Stimulated activated CD4-positive, alpha-beta T cell treated with anti-CD3 and anti-CD28 coated beads, TNF-alpha, amount 100 ng/mL, for 48 hours (primary cell): ENCODE data around the gene ADAMTS3.
A peak's percentile ranks its signal among the peaks of the same experiment; 100 is the strongest.

ENCODE experiments used
- DNase-seq, 3 donors: peaks; one replicate each; pipeline ENCODE4 v3.0.0-alpha.2; 2020; ENCODE audit warnings: low read depth in 3 of 3

ADAMTS3 gene

GRCh38 chr4:72568959-72569718 lies at the start of gene ADAMTS3:
TSS of gene ADAMTS3 (minus strand) at chr4:72569221. CDS start at chr4:72568762, 459 bp downstream.
- no peak for DNase-seq

DNA sequence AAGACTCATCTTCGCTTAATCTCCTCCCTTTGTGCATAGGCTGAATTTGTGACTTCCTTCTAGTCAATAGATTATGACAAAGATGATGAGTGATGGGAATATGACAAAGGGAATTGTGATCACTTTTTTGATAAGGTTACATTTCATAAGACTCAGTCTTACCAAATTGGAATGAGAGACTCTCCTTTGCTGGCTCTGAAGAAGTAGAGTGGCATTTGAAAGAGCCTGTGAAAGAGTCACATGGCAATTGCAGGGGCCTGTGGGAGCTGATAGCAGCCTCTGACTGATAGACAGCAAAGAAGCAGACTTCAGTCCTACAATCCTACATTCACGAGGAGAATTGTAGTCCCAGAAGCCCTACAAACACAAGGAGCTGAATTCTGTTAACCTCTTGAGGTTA lies 44.9 kb upstream of the ADAMTS3 start:
- DNase-seq = no peak

DNA sequence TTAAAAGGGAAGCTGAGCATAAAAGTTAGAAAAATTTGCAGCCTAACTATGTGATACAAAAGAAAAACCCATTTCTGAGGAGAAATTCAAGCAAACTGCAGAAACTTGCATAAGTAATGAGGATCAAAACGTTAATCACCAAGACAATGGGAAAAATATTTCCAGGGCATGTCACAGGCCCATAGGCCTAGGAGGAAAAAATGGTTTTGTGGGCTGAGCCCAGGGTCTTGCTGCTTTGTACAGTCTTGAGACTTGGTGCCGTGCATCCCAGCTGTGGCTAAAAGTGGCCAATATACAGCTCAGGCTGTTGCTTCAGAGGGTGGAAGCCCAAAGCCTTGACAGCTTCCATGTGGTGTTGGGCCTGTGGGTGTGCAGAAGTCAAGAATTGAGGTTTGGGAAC lies 37.7 kb upstream of the ADAMTS3 start:
- DNase-seq = no peak

DNA sequence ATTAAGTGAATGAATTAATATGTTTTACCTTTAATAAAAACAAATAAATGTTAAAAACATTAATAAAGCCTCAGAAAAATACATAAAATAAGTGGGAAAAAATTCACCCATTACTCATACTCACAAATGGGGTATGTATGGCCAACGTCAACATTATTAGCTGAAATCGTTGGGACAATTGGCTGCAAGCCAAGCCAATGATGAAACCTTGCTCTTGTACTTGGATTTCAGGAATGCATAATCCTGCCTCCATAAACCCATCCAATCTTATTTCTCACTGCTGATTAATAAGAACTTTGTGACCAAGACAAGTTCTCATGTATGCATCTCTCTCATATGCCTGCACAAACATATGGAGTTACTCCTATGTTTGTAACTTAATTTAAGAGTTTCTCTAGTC lies 35.3 kb upstream of the ADAMTS3 start:
- no peak for DNase-seq

- no peak for DNase-seq
Measured at GRCh38 chr4:72602396-72603376, 33.7 kb upstream of the ADAMTS3 start.

DNA sequence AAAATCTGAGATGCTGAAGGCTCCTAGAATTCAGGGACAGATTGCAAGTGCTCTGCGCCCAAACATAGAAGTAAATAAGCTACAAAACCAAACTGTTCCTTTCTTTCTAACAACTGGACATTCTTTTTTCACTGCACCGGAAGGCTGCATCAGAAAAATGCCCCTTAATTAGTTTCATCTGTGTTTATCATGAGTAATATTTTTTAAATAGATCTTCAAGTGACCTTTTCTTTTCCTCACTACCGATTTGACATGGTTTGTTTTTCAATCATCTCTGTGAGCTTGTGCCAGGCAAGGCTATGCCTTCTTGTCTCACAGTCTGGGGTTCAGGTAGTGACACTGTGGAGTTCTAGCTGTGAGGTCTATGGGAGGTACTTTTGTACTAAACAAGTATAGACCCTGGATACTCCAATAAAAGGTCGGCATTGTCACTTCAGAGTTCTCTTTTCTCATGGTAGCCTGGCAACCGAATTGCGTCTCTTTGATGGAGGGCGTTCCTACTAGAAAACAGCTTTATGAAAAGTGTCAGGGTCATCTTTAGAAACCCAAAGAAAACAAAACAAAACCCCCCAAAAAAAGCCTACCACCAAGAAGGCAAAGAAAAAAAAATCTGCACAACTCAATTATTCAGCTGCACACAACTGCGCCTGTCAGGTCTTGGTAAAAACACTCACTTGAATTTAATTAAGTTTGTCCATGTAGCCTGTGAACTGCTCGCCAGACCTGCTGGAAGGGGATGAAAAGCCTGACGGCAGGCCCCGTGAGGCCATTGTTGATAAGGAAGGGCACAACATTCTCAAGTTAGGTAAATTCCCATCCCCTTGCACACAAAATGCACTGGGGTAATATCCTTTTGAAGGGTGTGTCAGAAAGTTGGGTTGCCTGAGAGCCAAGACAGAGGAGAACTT lies 22.8 kb upstream of the ADAMTS3 start:
- DNase-seq = no peak

GRCh38 chr4:72587334-72587733 lies 18.3 kb upstream of the ADAMTS3 start:
- DNase-seq = no peak

DNA sequence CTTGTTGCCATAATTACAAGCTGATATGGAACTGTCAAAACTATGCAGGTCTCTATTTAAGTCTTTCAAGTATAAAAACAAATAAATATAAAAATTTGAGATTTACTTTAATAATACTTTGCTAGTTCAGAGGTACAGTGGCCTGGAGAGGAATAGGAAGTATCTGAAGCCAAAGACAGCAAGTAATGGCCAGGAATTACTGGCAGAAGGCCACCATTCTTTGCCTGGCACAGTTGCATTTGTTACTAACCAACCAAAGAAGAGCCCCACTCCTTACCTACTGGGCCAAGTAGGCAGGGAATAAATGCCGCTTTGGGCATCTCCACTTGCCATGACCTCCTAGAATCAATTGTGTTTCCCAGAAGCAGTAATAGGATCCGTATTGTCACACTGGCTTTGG lies 13.8 kb upstream of the ADAMTS3 start:
- DNase-seq = no peak

DNA sequence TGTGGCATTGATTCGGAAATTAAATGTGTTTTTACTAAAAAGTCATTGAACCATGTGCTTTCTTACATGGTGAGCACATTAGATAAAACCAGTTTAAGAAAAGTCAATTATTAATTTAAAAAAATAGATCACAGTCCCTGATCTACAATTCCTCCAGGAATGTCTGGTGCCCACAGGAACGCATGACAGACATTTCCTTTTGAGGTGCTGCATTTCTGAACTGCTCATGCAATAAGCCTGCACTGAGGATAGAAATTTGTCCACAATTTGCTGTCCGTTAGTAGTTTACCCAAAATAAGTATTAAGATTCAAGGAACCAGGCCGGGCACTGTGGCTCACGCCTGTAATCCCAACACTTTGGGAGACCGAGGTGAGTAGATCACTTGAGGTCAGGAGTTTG lies 8.2 kb upstream of the ADAMTS3 start:
- no peak for DNase-seq

DNA sequence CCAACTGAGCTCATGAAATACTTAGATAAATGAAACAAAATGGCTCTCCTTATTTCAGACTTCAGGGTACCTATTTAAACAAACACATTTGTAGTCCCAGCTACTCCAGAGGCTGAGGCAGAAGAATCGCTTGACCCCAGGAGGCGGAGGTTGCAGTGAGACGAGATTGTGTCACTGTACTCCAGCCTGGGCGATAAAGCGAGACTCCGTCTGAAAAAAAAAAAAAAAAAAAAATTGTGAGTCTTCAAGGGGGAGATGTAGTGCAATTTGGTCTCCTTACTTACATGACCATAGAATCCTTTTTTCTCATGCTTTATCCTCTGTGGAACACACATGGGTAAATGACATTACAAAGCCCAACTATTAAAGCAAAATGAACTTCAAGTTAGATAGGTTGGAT lies 2.3 kb upstream of the ADAMTS3 start:
- no peak for DNase-seq

DNA sequence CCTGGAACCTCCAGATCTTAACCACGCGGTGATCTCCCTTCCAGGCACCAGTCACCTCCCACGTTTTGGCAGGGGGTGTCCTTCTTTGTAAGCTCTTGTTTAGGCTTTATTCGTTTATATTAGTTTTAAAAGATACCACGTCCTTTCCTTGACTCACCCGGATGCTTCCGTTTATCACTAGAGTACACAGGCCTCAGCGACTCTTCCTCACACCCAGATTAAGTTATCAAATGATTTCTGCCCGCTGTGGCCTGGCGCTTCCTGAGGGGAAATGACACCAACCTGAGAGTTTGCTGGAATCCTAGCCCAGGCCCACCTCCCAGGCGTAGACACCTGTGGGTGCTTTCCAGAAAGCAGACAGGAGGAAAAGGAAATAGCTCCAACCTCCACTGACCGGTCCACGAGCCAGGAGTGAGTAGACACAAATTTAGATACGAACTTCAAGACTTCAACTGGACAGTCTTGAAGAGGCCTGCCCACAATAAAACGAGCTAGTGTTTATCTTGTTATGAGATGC lies 756 bp upstream of the ADAMTS3 start:
- DNase-seq = no peak

DNA sequence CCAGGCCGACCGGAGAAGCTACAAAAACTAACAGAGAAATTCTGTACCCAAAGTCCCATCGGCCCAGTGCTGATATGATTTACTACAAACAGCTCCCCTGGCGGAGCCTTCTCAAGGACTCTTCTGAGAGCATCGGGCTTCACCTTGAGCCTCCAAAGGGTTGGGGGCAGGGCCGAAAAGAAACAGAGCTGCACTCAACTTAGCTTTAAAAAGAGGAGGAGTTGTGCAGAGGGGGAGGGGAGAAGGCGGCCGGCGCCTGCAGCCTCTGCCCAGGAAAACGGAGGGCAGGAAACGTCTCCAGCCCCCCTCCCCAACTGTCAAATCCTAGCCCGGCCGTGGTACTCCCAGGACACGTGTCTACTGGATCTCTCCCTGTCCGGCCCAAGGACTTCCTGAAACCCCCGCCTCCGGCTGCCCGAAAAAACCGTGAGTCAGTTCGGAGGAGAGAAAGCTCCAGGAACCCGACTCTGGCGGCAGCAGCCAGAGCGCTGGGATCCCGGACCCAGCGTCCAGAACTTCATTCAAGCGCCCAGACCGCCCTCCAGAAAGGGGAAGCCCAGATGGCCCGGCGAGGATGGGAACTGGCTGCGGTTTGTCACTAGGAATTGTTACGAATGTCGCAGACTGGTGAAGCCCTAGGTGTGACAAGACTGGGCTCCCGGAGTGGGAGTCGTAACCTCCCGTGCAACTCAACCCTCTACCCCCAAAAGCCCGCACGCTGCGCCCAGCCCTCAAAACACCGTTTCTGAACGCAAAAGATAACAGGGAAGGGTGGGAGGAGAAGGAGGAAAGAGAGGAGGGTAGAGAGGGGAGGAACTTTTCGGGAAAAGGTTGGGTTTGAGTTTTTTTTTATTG lies 973 bp downstream of the ADAMTS3 start:
- DNase-seq = peak in 1 of 3 donors; percentile 11

- no peak for DNase-seq
Measured at GRCh38 chr4:72567036-72567435, 2.0 kb downstream of the ADAMTS3 start.

- no peak for DNase-seq
Measured at GRCh38 chr4:72566464-72566972, 2.5 kb downstream of the ADAMTS3 start.

- DNase-seq = no peak
Measured at GRCh38 chr4:72564789-72565188, 4.2 kb downstream of the ADAMTS3 start.

- no peak for DNase-seq
Measured at GRCh38 chr4:72564184-72564583, 4.8 kb downstream of the ADAMTS3 start.

DNA sequence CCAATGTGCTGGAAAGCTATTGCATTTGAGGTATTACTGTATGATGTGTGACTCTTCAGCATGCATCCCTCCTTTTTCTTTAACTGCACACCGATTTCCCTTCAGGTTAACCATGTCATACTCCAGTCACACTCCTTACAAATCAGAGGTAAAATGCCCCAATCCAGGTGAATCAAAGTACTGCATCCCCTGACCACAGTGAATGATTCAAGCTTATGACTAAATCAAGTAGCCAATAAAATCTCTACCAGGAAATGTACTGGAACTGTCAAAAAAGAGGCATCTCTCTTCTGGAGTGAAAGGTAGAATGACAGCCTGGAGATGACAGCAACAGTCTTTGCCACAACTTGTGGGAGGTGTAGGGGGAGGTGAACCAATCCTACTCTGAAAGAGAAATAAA lies 10.4 kb downstream of the ADAMTS3 start:
- no peak for DNase-seq

- DNase-seq = no peak
Measured at GRCh38 chr4:72557021-72557420, 12.0 kb downstream of the ADAMTS3 start.

- DNase-seq = no peak
Measured at GRCh38 chr4:72555377-72555831, 13.6 kb downstream of the ADAMTS3 start.
